ENCODE results near the gene TKT.
"Not testable (repeated sequence)": the region's sequence is repeated elsewhere in the genome, so short reads cannot be mapped to it uniquely, and the experiment has no call there.

DNA sequence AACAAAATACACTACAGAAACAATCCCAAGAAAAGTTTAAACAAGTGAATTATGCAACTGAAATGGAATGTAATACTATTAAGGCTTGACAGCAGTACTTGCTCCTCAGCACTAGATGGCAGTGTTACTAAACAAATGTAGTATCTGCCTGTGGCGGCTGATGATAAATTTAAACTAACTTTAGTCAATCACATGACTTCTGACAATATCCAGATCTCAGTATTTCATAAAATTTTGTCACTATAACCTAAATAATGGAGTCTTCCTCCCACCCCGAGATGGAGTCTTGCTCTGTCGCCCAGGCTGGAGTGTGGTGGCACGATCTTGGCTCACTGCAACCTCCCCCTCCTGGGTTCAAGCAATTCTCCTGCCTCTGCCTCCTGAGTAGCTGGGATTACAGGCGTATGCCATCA, 43.8 kb upstream of the TKT start:
- TF ChIP-seq MYC (IDR thresholded peaks at IDR 0.05; ENCODE audit: low read depth, low read length); POLR2A (IDR thresholded peaks at IDR 0.05; ENCODE audit: extremely low read depth, insufficient read length): not testable (repeated sequence)
- TF ChIP-seq, protein P1, sequence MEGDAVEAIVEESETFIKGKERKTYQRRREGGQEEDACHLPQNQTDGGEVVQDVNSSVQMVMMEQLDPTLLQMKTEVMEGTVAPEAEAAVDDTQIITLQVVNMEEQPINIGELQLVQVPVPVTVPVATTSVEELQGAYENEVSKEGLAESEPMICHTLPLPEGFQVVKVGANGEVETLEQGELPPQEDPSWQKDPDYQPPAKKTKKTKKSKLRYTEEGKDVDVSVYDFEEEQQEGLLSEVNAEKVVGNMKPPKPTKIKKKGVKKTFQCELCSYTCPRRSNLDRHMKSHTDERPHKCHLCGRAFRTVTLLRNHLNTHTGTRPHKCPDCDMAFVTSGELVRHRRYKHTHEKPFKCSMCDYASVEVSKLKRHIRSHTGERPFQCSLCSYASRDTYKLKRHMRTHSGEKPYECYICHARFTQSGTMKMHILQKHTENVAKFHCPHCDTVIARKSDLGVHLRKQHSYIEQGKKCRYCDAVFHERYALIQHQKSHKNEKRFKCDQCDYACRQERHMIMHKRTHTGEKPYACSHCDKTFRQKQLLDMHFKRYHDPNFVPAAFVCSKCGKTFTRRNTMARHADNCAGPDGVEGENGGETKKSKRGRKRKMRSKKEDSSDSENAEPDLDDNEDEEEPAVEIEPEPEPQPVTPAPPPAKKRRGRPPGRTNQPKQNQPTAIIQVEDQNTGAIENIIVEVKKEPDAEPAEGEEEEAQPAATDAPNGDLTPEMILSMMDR (IDR thresholded peaks at IDR 0.05; ENCODE audit: low read depth, low read length), result peak; percentile 84
- TF ChIP-seq, protein P2, sequence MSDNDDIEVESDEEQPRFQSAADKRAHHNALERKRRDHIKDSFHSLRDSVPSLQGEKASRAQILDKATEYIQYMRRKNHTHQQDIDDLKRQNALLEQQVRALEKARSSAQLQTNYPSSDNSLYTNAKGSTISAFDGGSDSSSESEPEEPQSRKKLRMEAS (IDR thresholded peaks at IDR 0.05; ENCODE audit: low read depth, low read length), result not testable (repeated sequence)
